Loucy (cell line): ENCODE measurements around the gene MGAT5.

Experiments used
- H2AFZ ChIP-seq: fragments of 200-600 bp; sonication (generic); 2 replicates; pipeline ENCODE4 v1.6.0; 2016; ENCODE audit warnings: antibody characterized with exemption, mild to moderate bottlenecking, low read length, moderate library complexity
- H3F3A ChIP-seq: fragments of 200-600 bp; 2 replicates; pipeline ENCODE4 v1.6.0; 2016; ENCODE audit warnings: antibody characterized with exemption, low read depth, mild to moderate bottlenecking
- H3K27me3 ChIP-seq: fragments of 200-600 bp; sonication (generic); 2 replicates; pipeline ENCODE4 v1.6.1; 2014; ENCODE audit warnings: low read length, mild to moderate bottlenecking; ENCODE audit not compliant: insufficient read depth, poor library complexity, severe bottlenecking
- H3K36me3 ChIP-seq: fragments of 200-600 bp; sonication (generic); 2 replicates; pipeline ENCODE4 v1.6.1; 2016; ENCODE audit warnings: low read length; ENCODE audit not compliant: insufficient read depth
- H3K4me1 ChIP-seq: fragments of 200-600 bp; sonication (generic); 2 replicates; pipeline ENCODE4 v1.5.1; 2014; ENCODE audit warnings: low read length, mild to moderate bottlenecking; ENCODE audit not compliant: insufficient read depth, poor library complexity, severe bottlenecking
- H3K4me2 ChIP-seq: fragments of 200-600 bp; sonication (generic); 2 replicates; pipeline ENCODE4 v1.6.0; 2014; ENCODE audit warnings: antibody characterized with exemption, low read length, low read depth, mild to moderate bottlenecking; ENCODE audit not compliant: poor library complexity, severe bottlenecking
- H3K4me3 ChIP-seq: fragments of 200-600 bp; sonication (generic); 2 replicates; pipeline ENCODE4 v1.5.1; 2014; ENCODE audit warnings: low read length, mild to moderate bottlenecking, mixed read lengths; ENCODE audit not compliant: poor library complexity, severe bottlenecking
- H3K79me2 ChIP-seq: fragments of 200-600 bp; sonication (generic); 2 replicates; pipeline ENCODE4 v1.6.1; 2014; ENCODE audit warnings: low read length; ENCODE audit not compliant: insufficient read depth
- H3K9ac ChIP-seq: fragments of 200-600 bp; sonication (generic); 2 replicates; pipeline ENCODE4 v1.6.0; 2014; ENCODE audit warnings: mild to moderate bottlenecking, low read depth, low read length, moderate library complexity; ENCODE audit not compliant: poor library complexity, severe bottlenecking
- H3K9me2 ChIP-seq: fragments of 200-600 bp; sonication (generic); replicated peaks from 2 replicates; pipeline ENCODE4 v1.6.1; 2016; ENCODE audit warnings: low read depth, low read length, mixed read lengths
- H3K9me3 ChIP-seq: fragments of 200-600 bp; sonication (generic); 2 replicates; pipeline ENCODE4 v1.6.1; 2014; ENCODE audit warnings: mild to moderate bottlenecking, antibody characterized with exemption, low read length, low read depth; ENCODE audit not compliant: insufficient read depth
- H4K20me1 ChIP-seq: fragments of 200-600 bp; sonication (generic); 2 replicates; pipeline ENCODE4 v1.6.0; 2014; ENCODE audit warnings: antibody characterized with exemption, low read length, mild to moderate bottlenecking; ENCODE audit not compliant: insufficient read depth, poor library complexity, severe bottlenecking
- EZH2phosphoT487 ChIP-seq: fragments of 200-600 bp; IDR thresholded peaks from 2 replicates; pipeline ENCODE4 v1.6.1; 2018; ENCODE audit warnings: antibody characterized with exemption, mild to moderate bottlenecking, moderate library complexity, borderline replicate concordance
- TF ChIP-seq, protein P1 (sequence below): fragments of 200-600 bp; sonication (generic); conservative IDR thresholded peaks from 2 replicates; pipeline ENCODE4 v1.5.1; 2014; ENCODE audit warnings: mild to moderate bottlenecking, antibody characterized with exemption, low read length

The MGAT5 gene

DNA sequence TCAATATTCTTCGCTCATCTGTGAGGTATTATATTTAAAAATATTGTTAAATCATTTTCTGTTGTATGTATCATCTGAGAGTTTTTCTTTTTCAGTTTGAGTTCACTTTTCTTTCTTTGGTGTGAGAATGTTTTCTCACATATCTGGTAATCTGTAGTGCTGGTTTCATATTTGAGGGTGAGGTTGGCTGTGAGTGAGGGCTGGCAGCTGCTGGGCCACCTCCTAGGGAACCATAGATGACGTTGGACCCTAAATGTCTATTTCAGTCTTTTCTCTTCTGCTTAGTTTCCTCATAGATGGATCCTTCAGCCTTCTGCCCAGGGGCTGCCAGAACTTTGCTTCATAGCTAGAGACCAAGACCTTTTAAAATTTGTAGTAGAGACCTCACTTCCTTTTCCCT, 33.5 kb downstream of the MGAT5 start:
- TF ChIP-seq EZH2phosphoT487 = no peak
- H3K27me3 ChIP-seq = no peaks in the 10 kb centered on the region
- no peak overlapping the region for H2AFZ ChIP-seq
- H3K4me3 ChIP-seq = no peak overlapping the region
- peak overlapping the region; percentile 23 for H3K4me2 ChIP-seq
- H3K9me2 ChIP-seq = no peaks in the 10 kb centered on the region
- peaks cover 99% of the 10 kb centered on the region for H3K4me1 ChIP-seq
- peak overlapping the region; percentile 20 for H3K9ac ChIP-seq
- no peaks in the 10 kb centered on the region for H3K9me3 ChIP-seq
- no peaks in the 10 kb centered on the region for H3K36me3 ChIP-seq
- peaks cover 74% of the 10 kb centered on the region for H3K79me2 ChIP-seq
- no peaks in the 10 kb centered on the region for H4K20me1 ChIP-seq
- H3F3A ChIP-seq = peaks cover 26% of the 10 kb centered on the region

DNA sequence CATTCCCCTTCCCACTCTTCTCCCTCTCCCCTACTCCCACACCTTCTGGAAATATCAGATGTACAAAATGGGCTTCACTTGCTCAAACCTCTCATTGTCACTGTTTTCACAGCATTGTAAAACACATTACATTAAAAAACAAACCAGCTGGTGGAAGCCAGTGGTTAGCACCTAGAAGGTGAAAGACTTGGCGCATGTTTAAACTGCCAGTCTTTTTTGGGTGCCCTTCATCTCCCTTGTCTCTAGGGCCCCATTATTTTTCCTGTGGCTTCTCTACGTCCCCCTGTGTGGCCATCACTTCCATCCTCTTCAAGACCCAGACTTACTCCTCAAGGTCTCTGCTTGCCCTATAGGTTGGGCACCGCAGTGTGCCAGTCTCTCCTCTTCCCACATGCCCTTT, 34.9 kb downstream of the MGAT5 start:
- H3K9me2 ChIP-seq = no peaks in the 10 kb centered on the region
- no peak overlapping the region for H2AFZ ChIP-seq
- H3K4me2 ChIP-seq = peak overlapping the region; percentile 91
- no peaks in the 10 kb centered on the region for H3K27me3 ChIP-seq
- no peaks in the 10 kb centered on the region for H3K36me3 ChIP-seq
- H3K79me2 ChIP-seq = peaks cover 85% of the 10 kb centered on the region
- TF ChIP-seq EZH2phosphoT487 = no peak
- TF ChIP-seq, protein P1, sequence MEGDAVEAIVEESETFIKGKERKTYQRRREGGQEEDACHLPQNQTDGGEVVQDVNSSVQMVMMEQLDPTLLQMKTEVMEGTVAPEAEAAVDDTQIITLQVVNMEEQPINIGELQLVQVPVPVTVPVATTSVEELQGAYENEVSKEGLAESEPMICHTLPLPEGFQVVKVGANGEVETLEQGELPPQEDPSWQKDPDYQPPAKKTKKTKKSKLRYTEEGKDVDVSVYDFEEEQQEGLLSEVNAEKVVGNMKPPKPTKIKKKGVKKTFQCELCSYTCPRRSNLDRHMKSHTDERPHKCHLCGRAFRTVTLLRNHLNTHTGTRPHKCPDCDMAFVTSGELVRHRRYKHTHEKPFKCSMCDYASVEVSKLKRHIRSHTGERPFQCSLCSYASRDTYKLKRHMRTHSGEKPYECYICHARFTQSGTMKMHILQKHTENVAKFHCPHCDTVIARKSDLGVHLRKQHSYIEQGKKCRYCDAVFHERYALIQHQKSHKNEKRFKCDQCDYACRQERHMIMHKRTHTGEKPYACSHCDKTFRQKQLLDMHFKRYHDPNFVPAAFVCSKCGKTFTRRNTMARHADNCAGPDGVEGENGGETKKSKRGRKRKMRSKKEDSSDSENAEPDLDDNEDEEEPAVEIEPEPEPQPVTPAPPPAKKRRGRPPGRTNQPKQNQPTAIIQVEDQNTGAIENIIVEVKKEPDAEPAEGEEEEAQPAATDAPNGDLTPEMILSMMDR = no peak
- H3K4me1 ChIP-seq = peaks cover 91% of the 10 kb centered on the region
- no peaks in the 10 kb centered on the region for H3K9me3 ChIP-seq
- peak overlapping the region; percentile 64 for H3K4me3 ChIP-seq
- no peaks in the 10 kb centered on the region for H4K20me1 ChIP-seq
- peak overlapping the region; percentile 72 for H3K9ac ChIP-seq
- peaks cover 19% of the 10 kb centered on the region for H3F3A ChIP-seq

DNA sequence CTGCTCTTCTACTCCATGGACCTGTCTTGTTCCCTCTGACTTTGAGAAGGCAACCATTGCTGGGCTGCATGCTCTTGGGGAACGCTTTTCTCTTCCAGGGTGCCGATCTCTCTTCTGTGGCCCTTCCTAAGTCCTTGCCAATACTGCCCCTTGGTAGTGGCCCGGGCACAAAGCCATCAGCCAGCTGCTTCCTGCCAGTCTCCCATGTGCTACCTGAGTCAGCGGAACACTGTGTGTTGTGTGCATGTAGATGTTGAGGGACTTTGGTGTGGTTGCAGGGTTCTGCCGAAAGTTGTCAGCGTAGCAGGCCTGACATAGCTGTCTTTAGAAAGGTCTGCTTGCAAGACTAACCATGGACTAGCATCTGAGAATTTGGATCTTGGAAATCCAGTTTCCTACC, 35.4 kb downstream of the MGAT5 start:
- peak overlapping the region; percentile 72 for H3K9ac ChIP-seq
- peak overlapping the region; percentile 91 for H3K4me2 ChIP-seq
- H3F3A ChIP-seq = peaks cover 19% of the 10 kb centered on the region
- no peaks in the 10 kb centered on the region for H3K9me3 ChIP-seq
- TF ChIP-seq, protein P1 = no peak
- TF ChIP-seq EZH2phosphoT487 = no peak
- peak overlapping the region; percentile 64 for H3K4me3 ChIP-seq
- H3K4me1 ChIP-seq = peaks cover 91% of the 10 kb centered on the region
- H3K27me3 ChIP-seq = no peaks in the 10 kb centered on the region
- H3K79me2 ChIP-seq = peaks cover 85% of the 10 kb centered on the region
- no peak overlapping the region for H2AFZ ChIP-seq
- no peaks in the 10 kb centered on the region for H3K36me3 ChIP-seq
- no peaks in the 10 kb centered on the region for H4K20me1 ChIP-seq
- H3K9me2 ChIP-seq = no peaks in the 10 kb centered on the region

DNA sequence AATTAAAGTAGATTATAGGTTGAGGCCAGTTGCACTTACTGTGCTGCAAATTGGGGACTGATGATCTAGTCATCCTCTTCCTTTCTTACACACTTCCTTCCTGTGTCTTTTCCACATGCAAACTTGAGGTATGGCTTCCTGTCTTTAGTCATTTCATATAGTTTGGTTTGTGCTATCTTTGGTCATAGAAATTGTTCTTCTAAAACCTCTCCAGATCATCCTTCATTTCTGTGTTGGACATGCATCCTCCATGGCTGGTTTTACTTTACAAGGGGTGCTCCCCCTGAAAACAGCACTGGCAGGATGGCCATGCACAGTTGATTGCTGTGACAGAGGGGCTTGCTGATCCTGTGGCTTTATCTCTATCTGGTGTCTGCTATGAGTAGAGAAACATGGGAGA, 36.5 kb downstream of the MGAT5 start:
- no peaks in the 10 kb centered on the region for H3K9me2 ChIP-seq
- no peaks in the 10 kb centered on the region for H4K20me1 ChIP-seq
- no peaks in the 10 kb centered on the region for H3K36me3 ChIP-seq
- peaks cover 91% of the 10 kb centered on the region for H3K4me1 ChIP-seq
- H3K4me3 ChIP-seq = peak overlapping the region; percentile 64
- H3K79me2 ChIP-seq = peaks cover 82% of the 10 kb centered on the region
- H3K9ac ChIP-seq = peak overlapping the region; percentile 72
- no peaks in the 10 kb centered on the region for H3K9me3 ChIP-seq
- TF ChIP-seq, protein P1 = no peak
- H2AFZ ChIP-seq = no peak overlapping the region
- no peaks in the 10 kb centered on the region for H3K27me3 ChIP-seq
- H3F3A ChIP-seq = peaks cover 19% of the 10 kb centered on the region
- H3K4me2 ChIP-seq = peak overlapping the region; percentile 91
